Measurements from ENCODE around the gene TEAD2. TPM values are rescaled to one million over a fixed set of nuclear protein-coding genes. Genes with fewer than 3 reads are reported as not detected.
"Not testable (repeated sequence)": the region's sequence is repeated elsewhere in the genome, so short reads cannot be mapped to it uniquely, and the experiment has no call there.

Gene TEAD2
- total RNA-seq, 2 experiments from 2014 or later: not detected

- Mint-ChIP-seq H3K27me3 (no peaks in the 10 kb centered on the region), H3K36me3 (ENCODE audit: low read depth) (peaks cover 6% of the 10 kb centered on the region), H3K4me3 (no peak overlapping the region), H3K27ac (no peak overlapping the region), H3K4me1 (no peaks in the 10 kb centered on the region), H3K9me3 (ENCODE audit: low read depth) (no peaks in the 10 kb centered on the region)
- ChIA-PET CTCF (interaction anchor here (0.7 kb wide), 1 partner anchor 1318 kb away, joined by 3 read pairs; no protein-coding TSS in a partner anchor), POLR2A (no interaction called here)
- intact Hi-C loops (cut with DNase I, micrococcal nuclease): no loop called here
- DNase-seq (no peak), ATAC-seq (no peak)
Measured at GRCh38 chr19:49309087-49309486, 53.1 kb downstream of the TEAD2 start.

GRCh38 chr19:49306734-49307133 lies 55.5 kb downstream of the TEAD2 start:
- H3K36me3 Mint-ChIP-seq (ENCODE audit: low read depth); H3K27ac Mint-ChIP-seq; H3K9me3 Mint-ChIP-seq (ENCODE audit: low read depth); intact Hi-C loops (cut with DNase I, micrococcal nuclease); DNase-seq; H3K4me1 Mint-ChIP-seq; H3K27me3 Mint-ChIP-seq; H3K4me3 Mint-ChIP-seq: not testable (repeated sequence)
- CTCF ChIA-PET: interaction anchor here (0.6 to 1.3 kb wide), 4 partner anchors 21 to 330 kb away, joined by 3 to 5 read pairs (median 3); no protein-coding TSS in a partner anchor
- POLR2A ChIA-PET: interaction anchor here (0.7 kb wide), 1 partner anchor 406 kb away, joined by 6 read pairs; the partner anchor contains the start of gene NUCB1
- peak; percentile 36 for ATAC-seq

GRCh38 chr19:49301866-49302252 lies 60.4 kb downstream of the TEAD2 start:
- Mint-ChIP-seq H3K36me3 (ENCODE audit: low read depth) (no peaks in the 10 kb centered on the region), H3K9me3 (ENCODE audit: low read depth) (peaks cover 4% of the 10 kb centered on the region), H3K4me1 (peaks cover 3% of the 10 kb centered on the region), H3K27me3 (no peaks in the 10 kb centered on the region), H3K4me3 (no peak overlapping the region), H3K27ac (no peak overlapping the region)
- DNase-seq (no peak), ATAC-seq (no peak)
- ChIA-PET POLR2A (no interaction called here), CTCF (interaction anchor here (0.8 to 1.7 kb wide), 20 partner anchors 10 to 966 kb away, joined by 3 to 10 read pairs (median 4); partner anchors contain the start of gene RUVBL2)
- intact Hi-C loops (cut with DNase I, micrococcal nuclease): loop anchor here (1.0 to 5.0 kb wide), 2 partner anchors 35 to 76 kb away; no protein-coding TSS in a partner anchor

- Mint-ChIP-seq H3K4me1 (peaks cover 3% of the 10 kb centered on the region), H3K27ac (no peak overlapping the region), H3K4me3 (no peak overlapping the region)
Measured at GRCh38 chr19:49301165-49301865, 60.9 kb downstream of the TEAD2 start.

GRCh38 chr19:49298653-49299052 lies 63.6 kb downstream of the TEAD2 start:
- H3K4me3 Mint-ChIP-seq; H3K9me3 Mint-ChIP-seq (ENCODE audit: low read depth); ATAC-seq; CTCF ChIA-PET; intact Hi-C loops (cut with DNase I, micrococcal nuclease); H3K27ac Mint-ChIP-seq; H3K36me3 Mint-ChIP-seq (ENCODE audit: low read depth); H3K27me3 Mint-ChIP-seq; POLR2A ChIA-PET; H3K4me1 Mint-ChIP-seq; DNase-seq: not testable (repeated sequence)

More at GRCh38 chr19:49301165-49301865, 60.9 kb downstream of the TEAD2 start:
- ATAC-seq (peak; percentile 100), DNase-seq (peak; percentile 92)
- peaks cover 4% of the 10 kb centered on the region for H3K9me3 Mint-ChIP-seq (ENCODE audit: low read depth)
- CTCF ChIA-PET: interaction anchor here (0.6 to 1.7 kb wide), 29 partner anchors 10 to 967 kb away, joined by 3 to 10 read pairs (median 4); partner anchors contain the start of gene RUVBL2
- no peaks in the 10 kb centered on the region for H3K36me3 Mint-ChIP-seq (ENCODE audit: low read depth)
- POLR2A ChIA-PET: no interaction called here
- no peaks in the 10 kb centered on the region for H3K27me3 Mint-ChIP-seq
- intact Hi-C loops (cut with DNase I, micrococcal nuclease): loop anchor here (1.0 to 5.0 kb wide), 2 partner anchors 34 to 75 kb away; no protein-coding TSS in a partner anchor

GRCh38 chr19:49297403-49297802 lies 64.8 kb downstream of the TEAD2 start:
- no peak overlapping the region for H3K27ac Mint-ChIP-seq
- no peaks in the 10 kb centered on the region for H3K27me3 Mint-ChIP-seq
- CTCF ChIA-PET: interaction anchor here (1.0 kb wide), 1 partner anchor 11 kb away, joined by 3 read pairs; no protein-coding TSS in a partner anchor
- no peak for ATAC-seq
- H3K9me3 Mint-ChIP-seq (ENCODE audit: low read depth): peaks cover under 1% of the 10 kb centered on the region
- intact Hi-C loops (cut with DNase I, micrococcal nuclease): no loop called here
- POLR2A ChIA-PET: no interaction called here
- no peak for DNase-seq
- peaks cover 3% of the 10 kb centered on the region for H3K4me1 Mint-ChIP-seq
- H3K36me3 Mint-ChIP-seq (ENCODE audit: low read depth): no peaks in the 10 kb centered on the region
- H3K4me3 Mint-ChIP-seq: no peak overlapping the region

GRCh38 chr19:49295208-49295880 lies 66.9 kb downstream of the TEAD2 start:
- peaks cover 2% of the 10 kb centered on the region for H3K4me1 Mint-ChIP-seq
- no peak overlapping the region for H3K27ac Mint-ChIP-seq
- no peaks in the 10 kb centered on the region for H3K36me3 Mint-ChIP-seq (ENCODE audit: low read depth)
- ATAC-seq (no peak), DNase-seq (no peak)
- no peak overlapping the region for H3K4me3 Mint-ChIP-seq
- ChIA-PET POLR2A (no interaction called here), CTCF (interaction anchor here (0.6 kb wide), 1 partner anchor 238 kb away, joined by 3 read pairs; no protein-coding TSS in a partner anchor)
- no peaks in the 10 kb centered on the region for H3K9me3 Mint-ChIP-seq (ENCODE audit: low read depth)
- no peaks in the 10 kb centered on the region for H3K27me3 Mint-ChIP-seq
- intact Hi-C loops (cut with DNase I, micrococcal nuclease): no loop called here

- H3K36me3 Mint-ChIP-seq (ENCODE audit: low read depth): no peaks in the 10 kb centered on the region
- intact Hi-C loops (cut with DNase I, micrococcal nuclease): no loop called here
- POLR2A ChIA-PET: interaction anchor here (0.6 kb wide), 1 partner anchor 243 kb away, joined by 3 read pairs; no protein-coding TSS in a partner anchor
- H3K27ac Mint-ChIP-seq: no peak overlapping the region
- no peak overlapping the region for H3K4me3 Mint-ChIP-seq
- CTCF ChIA-PET: no interaction called here
- H3K27me3 Mint-ChIP-seq: no peaks in the 10 kb centered on the region
- no peaks in the 10 kb centered on the region for H3K4me1 Mint-ChIP-seq
- DNase-seq: no peak
- H3K9me3 Mint-ChIP-seq (ENCODE audit: low read depth): no peaks in the 10 kb centered on the region
- no peak for ATAC-seq
Measured at GRCh38 chr19:49294401-49294800, 67.8 kb downstream of the TEAD2 start.

Small RNA genes within 50 kb of the gene (microRNA-seq; reads per million reads assigned to microRNA genes)
- gene MIR4324 (ENCODE audit: borderline replicate concordance): not detected

Other genes starting within 250 kb of the TEAD2 start
- gene LIN7B, start 248.0 kb downstream of the TEAD2 start, total RNA-seq: 1 to 10 TPM; 3.5 to 4.3 TPM
- 1 to 10 TPM; 1.7 to 2.0 TPM for gene C19orf73, start 243.3 kb downstream of the TEAD2 start, total RNA-seq
- 1 to 10 TPM; 5.4 to 6.1 TPM for gene PPFIA3, start 242.9 kb downstream of the TEAD2 start, total RNA-seq
- not detected for gene HRC, start 207.0 kb downstream of the TEAD2 start, total RNA-seq
- gene TRPM4, start 204.6 kb downstream of the TEAD2 start, total RNA-seq: 1 to 10 TPM; 1.5 to 1.9 TPM
- gene SLC6A16, start 37.2 kb downstream of the TEAD2 start, total RNA-seq: 1 to 10 TPM in 1 of 2 experiments, under 1 TPM in 1; 0.42 to 1.3 TPM
- 100 to 1,000 TPM; 152 to 191 TPM for gene CD37, start 27.0 kb downstream of the TEAD2 start, total RNA-seq
- gene DKKL1, start 1.5 kb upstream of the TEAD2 start, total RNA-seq: not detected
- 1 to 10 TPM in 1 of 2 experiments, under 1 TPM in 1; 0.96 to 1.2 TPM for gene KASH5, start 25.8 kb upstream of the TEAD2 start, total RNA-seq
- not detected for gene PTH2, start 61.0 kb upstream of the TEAD2 start, total RNA-seq
- not detected for gene GFY, start 63.0 kb upstream of the TEAD2 start, total RNA-seq
- gene SLC17A7, start 79.1 kb upstream of the TEAD2 start, total RNA-seq: under 1 TPM; 0.07 to 0.14 TPM
- gene PIH1D1, start 89.4 kb upstream of the TEAD2 start, total RNA-seq: 100 to 1,000 TPM; 117 to 138 TPM
- gene ALDH16A1, start 90.8 kb upstream of the TEAD2 start, total RNA-seq: 10 to 100 TPM; 26.8 to 33.3 TPM
- gene FLT3LG, start 111.8 kb upstream of the TEAD2 start, total RNA-seq: 10 to 100 TPM; 38.6 to 43.2 TPM
- gene RPL13A, start 125.2 kb upstream of the TEAD2 start, total RNA-seq: 1,000 to 10,000 TPM; 3,861 to 3,967 TPM
- gene RPS11, start 134.0 kb upstream of the TEAD2 start, total RNA-seq: 1,000 to 10,000 TPM; 2,778 to 3,370 TPM
- gene FCGRT, start 150.2 kb upstream of the TEAD2 start, total RNA-seq: 10 to 100 TPM; 16.3 to 18.1 TPM
- gene RCN3, start 165.6 kb upstream of the TEAD2 start, total RNA-seq: 10 to 100 TPM; 10.9 to 13.5 TPM
- gene NOSIP, start 218.1 kb upstream of the TEAD2 start, total RNA-seq: 10 to 100 TPM; 71.4 to 73.1 TPM
- gene PRRG2, start 218.9 kb upstream of the TEAD2 start, total RNA-seq: 1 to 10 TPM in 1 of 2 experiments, under 1 TPM in 1; 0.81 to 1.6 TPM
- 10 to 100 TPM; 21.0 to 22.7 TPM for gene PRR12, start 228.8 kb upstream of the TEAD2 start, total RNA-seq

Measured in activated CD4-positive, alpha-beta T cell treated with anti-CD3 and anti-CD28 coated beads for 36 hours (primary cell).